Astrocyte (in vitro differentiated cells and primary cell): ENCODE measurements around the gene RAD51B. TPM values are rescaled to one million over a fixed set of nuclear protein-coding genes. Genes with fewer than 3 reads are reported as not detected.

Experiments
- DNase-seq: peaks from one replicate; pipeline ENCODE4 v3.0.0-alpha.2; 2010; ENCODE audit warnings: low read depth
- FAIRE-seq: peaks from 2 replicates; lab custom pipeline; 2011; peaks lifted over from hg19 to GRCh38; lab: Jason Lieb, UNC
- H2AFZ ChIP-seq: 2 replicates; pipeline ENCODE4 v1.6.0; 2012; ENCODE audit warnings: low read depth, low read length, inconsistent platforms
- H3K27ac ChIP-seq: 2 replicates; pipeline ENCODE4 v1.5.1; 2011; ENCODE audit warnings: low read depth, low read length, inconsistent platforms
- H3K27me3 ChIP-seq: 2 replicates; pipeline ENCODE4 v1.6.0; 2011; ENCODE audit warnings: low read length, inconsistent platforms; ENCODE audit not compliant: insufficient read depth
- H3K36me3 ChIP-seq: 2 replicates; pipeline ENCODE4 v1.5.1; 2011; ENCODE audit warnings: low read length, inconsistent platforms; ENCODE audit not compliant: insufficient read depth
- H3K4me1 ChIP-seq: 2 replicates; pipeline ENCODE4 v1.5.1; 2011; ENCODE audit warnings: low read length, inconsistent platforms; ENCODE audit not compliant: insufficient read depth
- H3K4me2 ChIP-seq: 2 replicates; pipeline ENCODE4 v1.6.0; 2012; ENCODE audit warnings: low read length, inconsistent platforms
- H3K4me3 ChIP-seq: 2 replicates; pipeline ENCODE4 v1.5.1; 2011; ENCODE audit warnings: low read depth, mild to moderate bottlenecking, low read length, inconsistent platforms; ENCODE audit not compliant: insufficient read depth
- H3K79me2 ChIP-seq: 2 replicates; pipeline ENCODE4 v1.6.0; 2012; ENCODE audit warnings: mild to moderate bottlenecking, low read length, inconsistent platforms; ENCODE audit not compliant: insufficient read depth
- H3K9ac ChIP-seq: 2 replicates; pipeline ENCODE4 v1.6.0; 2012; ENCODE audit warnings: mild to moderate bottlenecking, low read length, inconsistent platforms
- H3K9me3 ChIP-seq: 2 replicates; pipeline ENCODE4 v1.5.1; 2012; ENCODE audit warnings: low read depth, mild to moderate bottlenecking, low read length, inconsistent platforms; ENCODE audit not compliant: insufficient read depth
- H4K20me1 ChIP-seq: 2 replicates; pipeline ENCODE4 v1.6.0; 2012; ENCODE audit warnings: low read length, inconsistent platforms; ENCODE audit not compliant: insufficient read depth
- H3K27ac Mint-ChIP-seq: one replicate; pipeline ENCODE4 v1.8.0; 2021; ENCODE audit warnings: mild to moderate bottlenecking, mixed read lengths; ENCODE audit not compliant: unreplicated experiment
- H3K27me3 Mint-ChIP-seq: one replicate; pipeline ENCODE4 v1.8.0; 2021; ENCODE audit warnings: low read depth, mixed read lengths; ENCODE audit not compliant: unreplicated experiment
- H3K36me3 Mint-ChIP-seq: one replicate; pipeline ENCODE4 v1.8.0; 2021; ENCODE audit warnings: low read depth, mixed read lengths; ENCODE audit not compliant: unreplicated experiment
- H3K4me1 Mint-ChIP-seq: one replicate; pipeline ENCODE4 v1.8.0; 2021; ENCODE audit warnings: low read depth, mixed read lengths; ENCODE audit not compliant: unreplicated experiment
- H3K4me3 Mint-ChIP-seq: one replicate; pipeline ENCODE4 v1.8.0; 2021; ENCODE audit warnings: mild to moderate bottlenecking, moderate library complexity, mixed read lengths; ENCODE audit not compliant: unreplicated experiment
- H3K9me3 Mint-ChIP-seq: one replicate; pipeline ENCODE4 v1.8.0; 2021; ENCODE audit warnings: mild to moderate bottlenecking, mixed read lengths; ENCODE audit not compliant: unreplicated experiment
- EZH2 ChIP-seq: IDR thresholded peaks from 2 replicates; pipeline ENCODE4 v1.6.1; 2012; ENCODE audit warnings: mild to moderate bottlenecking, low read length, inconsistent platforms; ENCODE audit not compliant: insufficient read depth
- total RNA-seq: library from RNA; stranded (reverse); gene quantifications from 2 replicates; pipeline ENCODE4 v1.2.1, GENCODE V29; 2021
- TF ChIP-seq, protein P1 (sequence below): IDR thresholded peaks from 2 replicates; pipeline ENCODE4 v1.5.1; 2011; ENCODE audit warnings: low read depth, mild to moderate bottlenecking, inconsistent platforms, low read length, moderate library complexity; ENCODE audit not compliant: insufficient read depth

Gene RAD51B
- total RNA-seq, 1 donor from 2014 or later, result 10.8 TPM

- H3K27me3 ChIP-seq, result no peaks in the 10 kb centered on the region
- H3K27me3 Mint-ChIP-seq, result no peaks in the 10 kb centered on the region
- no peak overlapping the region for H3K4me3 ChIP-seq
- H3K9me3 Mint-ChIP-seq, result peaks cover 14% of the 10 kb centered on the region
- no peak overlapping the region for H3K27ac Mint-ChIP-seq
- H3K4me1 Mint-ChIP-seq, result peaks cover 10% of the 10 kb centered on the region
- H3K27ac ChIP-seq, result no peak overlapping the region
- H2AFZ ChIP-seq, result no peak overlapping the region
- no peak overlapping the region for H3K4me2 ChIP-seq
- H3K4me1 ChIP-seq, result peaks cover 8% of the 10 kb centered on the region
- no peak overlapping the region for H3K9ac ChIP-seq
- no peak for FAIRE-seq
- no peaks in the 10 kb centered on the region for H4K20me1 ChIP-seq
- no peaks in the 10 kb centered on the region for H3K36me3 Mint-ChIP-seq
- H3K9me3 ChIP-seq, result peaks cover 2% of the 10 kb centered on the region
- H3K36me3 ChIP-seq, result no peaks in the 10 kb centered on the region
- H3K4me3 Mint-ChIP-seq, result no peak overlapping the region
- TF ChIP-seq, protein P1, sequence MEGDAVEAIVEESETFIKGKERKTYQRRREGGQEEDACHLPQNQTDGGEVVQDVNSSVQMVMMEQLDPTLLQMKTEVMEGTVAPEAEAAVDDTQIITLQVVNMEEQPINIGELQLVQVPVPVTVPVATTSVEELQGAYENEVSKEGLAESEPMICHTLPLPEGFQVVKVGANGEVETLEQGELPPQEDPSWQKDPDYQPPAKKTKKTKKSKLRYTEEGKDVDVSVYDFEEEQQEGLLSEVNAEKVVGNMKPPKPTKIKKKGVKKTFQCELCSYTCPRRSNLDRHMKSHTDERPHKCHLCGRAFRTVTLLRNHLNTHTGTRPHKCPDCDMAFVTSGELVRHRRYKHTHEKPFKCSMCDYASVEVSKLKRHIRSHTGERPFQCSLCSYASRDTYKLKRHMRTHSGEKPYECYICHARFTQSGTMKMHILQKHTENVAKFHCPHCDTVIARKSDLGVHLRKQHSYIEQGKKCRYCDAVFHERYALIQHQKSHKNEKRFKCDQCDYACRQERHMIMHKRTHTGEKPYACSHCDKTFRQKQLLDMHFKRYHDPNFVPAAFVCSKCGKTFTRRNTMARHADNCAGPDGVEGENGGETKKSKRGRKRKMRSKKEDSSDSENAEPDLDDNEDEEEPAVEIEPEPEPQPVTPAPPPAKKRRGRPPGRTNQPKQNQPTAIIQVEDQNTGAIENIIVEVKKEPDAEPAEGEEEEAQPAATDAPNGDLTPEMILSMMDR, result no peak
- no peak for TF ChIP-seq EZH2
- H3K79me2 ChIP-seq, result no peaks in the 10 kb centered on the region
- no peak for DNase-seq
Observed at GRCh38 chr14:68532496-68532895, 712.9 kb downstream of the RAD51B start.

DNA sequence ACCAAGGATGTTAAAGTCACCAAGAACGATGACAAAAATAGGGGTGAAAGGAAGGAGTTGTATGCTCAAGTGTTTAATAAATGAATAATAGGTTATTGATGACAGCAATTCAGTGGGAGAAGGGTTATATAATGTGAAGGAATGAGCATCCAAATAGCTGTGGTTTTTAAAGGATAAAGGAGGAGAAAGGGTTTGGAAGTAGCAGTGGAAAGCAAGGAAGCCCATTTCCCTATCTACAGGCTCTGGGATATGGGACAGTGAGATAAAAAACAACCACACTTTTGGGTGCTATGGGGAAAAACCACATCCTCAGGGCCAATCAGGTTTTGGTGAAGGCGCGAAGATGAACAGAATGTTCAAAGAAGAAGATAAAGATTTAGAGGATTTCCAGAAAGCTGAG, 714.7 kb downstream of the RAD51B start:
- H3K79me2 ChIP-seq, result no peaks in the 10 kb centered on the region
- H3K36me3 Mint-ChIP-seq, result no peaks in the 10 kb centered on the region

More for the DNA sequence above, 714.7 kb downstream of the RAD51B start:
- no peak overlapping the region for H3K4me3 Mint-ChIP-seq
- no peak overlapping the region for H3K27ac Mint-ChIP-seq
- H3K9me3 Mint-ChIP-seq, result peaks cover 12% of the 10 kb centered on the region
- Histone ChIP-seq H3K9ac (no peak overlapping the region), H2AFZ (no peak overlapping the region), H3K27ac (no peak overlapping the region), H4K20me1 (no peaks in the 10 kb centered on the region), H3K9me3 (peaks cover 2% of the 10 kb centered on the region), H3K4me2 (no peak overlapping the region), H3K36me3 (no peaks in the 10 kb centered on the region), H3K4me1 (peaks cover 8% of the 10 kb centered on the region), H3K4me3 (no peak overlapping the region), H3K27me3 (no peaks in the 10 kb centered on the region)
- H3K27me3 Mint-ChIP-seq, result no peaks in the 10 kb centered on the region
- peaks cover 13% of the 10 kb centered on the region for H3K4me1 Mint-ChIP-seq
- FAIRE-seq (no peak), DNase-seq (peak; percentile 63)
- no peak for TF ChIP-seq EZH2
- TF ChIP-seq, protein P1, result no peak
